ENCODE measurements around the gene THAP4. TPM values are rescaled to one million over a fixed set of nuclear protein-coding genes. Genes with fewer than 3 reads are reported as not detected.

The THAP4 gene
- total RNA-seq, 2 experiments from 2014 or later = 27.5 to 31.4 TPM

GRCh38 chr2:241540401-241540770 lies 96.6 kb downstream of the THAP4 start:
- Mint-ChIP-seq H3K27me3 (peaks cover 26% of the 10 kb centered on the region), H3K4me3 (peak overlapping the region; percentile 84), H3K36me3 (ENCODE audit: low read depth) (no peaks in the 10 kb centered on the region), H3K9me3 (no peaks in the 10 kb centered on the region), H3K4me1 (ENCODE audit: low read depth) (peaks cover 5% of the 10 kb centered on the region), H3K27ac (no peak overlapping the region)
- ATAC-seq (ENCODE audit: poor library complexity) = no peak
- H3K9me3 ChIP-seq (ENCODE audit: control insufficient read depth in 1 of 2, insufficient read depth in 1 of 2, low read length in 2 of 2) = peaks cover 0 to 13% of the 10 kb centered on the region in 2 experiments
- no peak for DNase-seq
- intact Hi-C loops (cut with DNase I, micrococcal nuclease) = no loop called here
- ChIA-PET CTCF (no interaction called here), POLR2A (no interaction called here)
- no peak for TF ChIP-seq CTCF (IDR thresholded peaks at IDR 0.05)
- H3K36me3 ChIP-seq (ENCODE audit: insufficient read depth, low read length) = no peaks in the 10 kb centered on the region
- H3K27ac ChIP-seq (ENCODE audit: low read depth in 1 of 2, low read length in 2 of 2) = no peak overlapping the region
- peaks cover 11% of the 10 kb centered on the region for H3K4me1 ChIP-seq (ENCODE audit: insufficient read depth, low read length)
- H3K4me3 ChIP-seq (ENCODE audit: low read length) = no peak overlapping the region
- H3K27me3 ChIP-seq (ENCODE audit: control insufficient read depth in 1 of 2, insufficient read depth in 2 of 2, low read length in 2 of 2) = peaks cover 25 to 34% of the 10 kb centered on the region in 2 experiments

GRCh38 chr2:241539616-241540374 lies 97.2 kb downstream of the THAP4 start:
- intact Hi-C loops (cut with DNase I, micrococcal nuclease) = no loop called here
- no peak for DNase-seq

GRCh38 chr2:241538838-241539615 lies 97.9 kb downstream of the THAP4 start:
- peaks cover 25 to 28% of the 10 kb centered on the region in 2 experiments for H3K27me3 ChIP-seq (ENCODE audit: control insufficient read depth in 1 of 2, insufficient read depth in 2 of 2, low read length in 2 of 2)
- CTCF ChIA-PET = no interaction called here

More at GRCh38 chr2:241539616-241540374, 97.2 kb downstream of the THAP4 start:
- TF ChIP-seq CTCF (IDR thresholded peaks at IDR 0.05) = no peak
- Mint-ChIP-seq H3K27me3 (peaks cover 26% of the 10 kb centered on the region), H3K4me3 (no peak overlapping the region), H3K36me3 (ENCODE audit: low read depth) (no peaks in the 10 kb centered on the region), H3K27ac (no peak overlapping the region), H3K4me1 (ENCODE audit: low read depth) (peaks cover 5% of the 10 kb centered on the region), H3K9me3 (no peaks in the 10 kb centered on the region)
- POLR2A ChIA-PET = no interaction called here
- no peak for ATAC-seq (ENCODE audit: poor library complexity)
- Histone ChIP-seq H3K27me3 (ENCODE audit: control insufficient read depth in 1 of 2, insufficient read depth in 2 of 2, low read length in 2 of 2) (peaks cover 25 to 30% of the 10 kb centered on the region in 2 experiments), H3K27ac (ENCODE audit: low read depth in 1 of 2, low read length in 2 of 2) (no peak overlapping the region), H3K4me3 (ENCODE audit: low read length) (no peak overlapping the region), H3K36me3 (ENCODE audit: insufficient read depth, low read length) (no peaks in the 10 kb centered on the region), H3K9me3 (ENCODE audit: control insufficient read depth in 1 of 2, insufficient read depth in 1 of 2, low read length in 2 of 2) (peaks cover 0 to 13% of the 10 kb centered on the region in 2 experiments), H3K4me1 (ENCODE audit: insufficient read depth, low read length) (peaks cover 11% of the 10 kb centered on the region)
- CTCF ChIA-PET = no interaction called here

More at GRCh38 chr2:241538838-241539615, 97.9 kb downstream of the THAP4 start:
- Histone ChIP-seq H3K27ac (ENCODE audit: low read depth in 1 of 2, low read length in 2 of 2) (no peak overlapping the region), H3K9me3 (ENCODE audit: control insufficient read depth in 1 of 2, insufficient read depth in 1 of 2, low read length in 2 of 2) (peaks cover 0 to 13% of the 10 kb centered on the region in 2 experiments), H3K4me1 (ENCODE audit: insufficient read depth, low read length) (peaks cover 11% of the 10 kb centered on the region), H3K36me3 (ENCODE audit: insufficient read depth, low read length) (no peaks in the 10 kb centered on the region), H3K4me3 (ENCODE audit: low read length) (no peak overlapping the region)
- ATAC-seq (ENCODE audit: poor library complexity) = no peak
- H3K4me3 Mint-ChIP-seq = peak overlapping the region; percentile 32
- TF ChIP-seq CTCF (IDR thresholded peaks at IDR 0.05) = no peak
- no peaks in the 10 kb centered on the region for H3K9me3 Mint-ChIP-seq
- H3K27me3 Mint-ChIP-seq = peaks cover 30% of the 10 kb centered on the region
- POLR2A ChIA-PET = no interaction called here
- H3K36me3 Mint-ChIP-seq (ENCODE audit: low read depth) = no peaks in the 10 kb centered on the region
- H3K4me1 Mint-ChIP-seq (ENCODE audit: low read depth) = peaks cover 5% of the 10 kb centered on the region
- H3K27ac Mint-ChIP-seq = no peak overlapping the region
- intact Hi-C loops (cut with DNase I, micrococcal nuclease) = no loop called here
- DNase-seq = no peak

Measured in CD4-positive, alpha-beta T cell (primary cell).